PC-3 (cell line): ENCODE results near the gene PCBD1. TPM values are rescaled to one million over a fixed set of nuclear protein-coding genes. Genes with fewer than 3 reads are reported as not detected.
A peak's percentile ranks its signal among the peaks of the same experiment; 100 is the strongest.

ENCODE experiments used
- ATAC-seq: fragments of 200-7000 bp; cut with Tn5 transposase; 2 replicates; pipeline ENCODE4 v1.9.1; 2020; ENCODE audit warnings: mild to moderate bottlenecking, moderate library complexity
- BruUV-seq: library from RNA; stranded (reverse); fragments of 400-500 nt; replicated peaks from 2 replicates; lab custom pipeline; 2021; lab: Mats Ljungman, UMichigan
- CTCF ChIA-PET: fragments of 300-600 bp; sonication (Branson Sonifier 250); formaldehyde crosslinking; loops from one replicate; lab custom pipeline; 2022; ENCODE audit warnings: antibody characterized with exemption; lab: Charles Lee
- POLR2A ChIA-PET: fragments of 300-600 bp; sonication (Branson Sonifier 250); formaldehyde crosslinking; loops from one replicate; lab custom pipeline; 2022; ENCODE audit warnings: antibody characterized with exemption; ENCODE audit not compliant: unreplicated experiment; lab: Charles Lee
- DNase-seq: peaks from one replicate; pipeline ENCODE4 v3.0.0-alpha.2; 2015
- H2AFZ ChIP-seq: fragments of 300-600 bp; sonication (generic); 2 replicates; pipeline ENCODE4 v1.6.0; 2016; ENCODE audit warnings: antibody characterized with exemption, low read length
- H3F3A ChIP-seq: fragments of 300-600 bp; sonication (generic); one replicate; pipeline ENCODE4 v1.6.0; 2017; ENCODE audit warnings: antibody characterized with exemption, low read length, control low read depth, mild to moderate bottlenecking; ENCODE audit not compliant: unreplicated experiment
- H3K27ac ChIP-seq: fragments of 300-600 bp; sonication (generic); 2 replicates; pipeline ENCODE4 v1.5.1; 2016; ENCODE audit warnings: mild to moderate bottlenecking, low read length
- H3K27me3 ChIP-seq: fragments of 300-600 bp; sonication (generic); 2 replicates; pipeline ENCODE4 v1.6.1; 2016; ENCODE audit warnings: low read length, mixed read lengths
- H3K36me3 ChIP-seq: fragments of 300-600 bp; sonication (generic); 2 replicates; pipeline ENCODE4 v1.6.1; 2016; ENCODE audit warnings: low read depth, mixed run types, low read length, mixed read lengths
- H3K4me1 ChIP-seq: fragments of 300-600 bp; sonication (generic); 2 replicates; pipeline ENCODE4 v1.5.1; 2016; ENCODE audit warnings: low read length; ENCODE audit not compliant: insufficient read depth
- H3K4me2 ChIP-seq: fragments of 300-600 bp; sonication (generic); 2 replicates; pipeline ENCODE4 v1.6.0; 2016; ENCODE audit warnings: low read length
- H3K4me3 ChIP-seq: fragments of 300-600 bp; sonication (generic); 2 replicates; pipeline ENCODE4 v1.5.1; 2016; ENCODE audit warnings: mild to moderate bottlenecking, low read length, mixed read lengths
- H3K79me2 ChIP-seq: fragments of 300-600 bp; sonication (generic); 2 replicates; pipeline ENCODE4 v1.6.1; 2017; ENCODE audit warnings: low read length, mixed read lengths
- H3K9ac ChIP-seq: fragments of 300-600 bp; sonication (generic); 2 replicates; pipeline ENCODE4 v1.6.0; 2016; ENCODE audit warnings: mild to moderate bottlenecking, low read length
- H3K9me2 ChIP-seq: fragments of 300-600 bp; sonication (generic); replicated peaks from 2 replicates; pipeline ENCODE4 v1.6.1; 2016; ENCODE audit warnings: mixed run types, low read length, mixed read lengths
- H3K9me3 ChIP-seq: fragments of 300-600 bp; sonication (generic); 2 replicates; pipeline ENCODE4 v1.6.1; 2016; ENCODE audit warnings: low read length, mixed read lengths
- H4K20me1 ChIP-seq: fragments of 300-600 bp; sonication (generic); 2 replicates; pipeline ENCODE4 v1.6.1; 2016; ENCODE audit warnings: low read length, mixed read lengths
- EZH2 ChIP-seq: fragments of 300-600 bp; sonication (generic); IDR thresholded peaks from one replicate; pipeline ENCODE4 v1.6.1; 2017; ENCODE audit warnings: antibody characterized with exemption, mild to moderate bottlenecking, low read length; ENCODE audit not compliant: unreplicated experiment
- EZH2phosphoT487 ChIP-seq: fragments of 300-600 bp; sonication (generic); IDR thresholded peaks from 2 replicates; pipeline ENCODE4 v1.6.1; 2018; ENCODE audit warnings: mild to moderate bottlenecking, antibody characterized with exemption, low read length, borderline replicate concordance
- intact Hi-C: fragments of 100-400 bp; cut with micrococcal nuclease; formaldehyde crosslinking; loops from 2 replicates; pipeline ENCODE4 v1.9.0; 2023
- total RNA-seq: library from RNA; depleted of rRNA; stranded (reverse); fragments of >200 nt; gene quantifications from 2 replicates; pipeline ENCODE4 v1.2.3, GENCODE V29; 2014
- TF ChIP-seq, protein P1 (sequence below): fragments of 300-600 bp; sonication (generic); conservative IDR thresholded peaks from 2 replicates; pipeline ENCODE4 v1.5.1; 2017; ENCODE audit warnings: antibody characterized with exemption, low read depth, mild to moderate bottlenecking, low read length

PCBD1 gene
- total RNA-seq, 1 experiment from 2014 or later = 283 TPM

DNA sequence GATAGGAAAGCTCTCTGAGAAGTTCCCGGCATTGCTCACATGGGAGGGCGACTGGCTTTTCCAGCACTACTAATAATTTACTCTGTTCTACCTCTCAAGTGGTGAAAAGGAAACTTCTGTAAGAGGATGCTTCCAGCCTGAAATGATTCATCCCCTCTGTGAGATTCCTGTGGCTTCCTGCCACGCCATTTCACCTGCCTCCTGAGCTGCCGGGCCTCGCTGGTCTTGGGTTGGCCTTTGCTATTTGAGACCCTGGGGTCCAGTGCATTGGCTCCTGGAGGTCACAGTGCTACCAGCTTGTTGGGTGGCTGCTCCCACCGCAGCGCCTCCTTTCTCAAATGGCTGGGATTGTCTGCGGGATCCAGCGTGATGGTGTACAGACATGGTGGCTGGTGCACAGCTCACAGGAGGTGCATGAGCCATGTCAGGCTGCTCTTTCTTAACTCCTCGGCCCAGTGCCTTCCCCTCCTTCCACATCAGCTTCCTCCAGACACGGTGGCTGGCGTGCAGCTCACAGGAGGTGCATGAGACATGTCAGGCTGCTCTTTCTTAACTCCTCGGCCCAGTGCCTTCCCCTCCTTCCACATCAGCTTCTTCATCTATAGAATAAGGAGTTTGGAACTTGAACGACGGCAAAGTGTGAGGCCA is 42.9 kb upstream of the PCBD1 start:
- Histone ChIP-seq H3K9me3 (no peaks in the 10 kb centered on the region), H2AFZ (peak overlapping the region; percentile 72), H3K9ac (no peak overlapping the region), H3K4me3 (no peak overlapping the region), H3K36me3 (no peaks in the 10 kb centered on the region), H3K27ac (peak overlapping the region; percentile 24), H3K79me2 (no peaks in the 10 kb centered on the region), H3F3A (no peaks in the 10 kb centered on the region), H3K4me1 (peaks cover 15% of the 10 kb centered on the region), H3K4me2 (peak overlapping the region; percentile 56), H4K20me1 (no peaks in the 10 kb centered on the region), H3K27me3 (no peaks in the 10 kb centered on the region), H3K9me2 (no peaks in the 10 kb centered on the region)
- CTCF ChIA-PET = interaction anchor here (0.8 to 1.0 kb wide), 2 partner anchors 10 to 28 kb away, joined by 3 to 4 read pairs; no protein-coding TSS in a partner anchor
- ATAC-seq = peak; percentile 89
- TF ChIP-seq, protein P1, sequence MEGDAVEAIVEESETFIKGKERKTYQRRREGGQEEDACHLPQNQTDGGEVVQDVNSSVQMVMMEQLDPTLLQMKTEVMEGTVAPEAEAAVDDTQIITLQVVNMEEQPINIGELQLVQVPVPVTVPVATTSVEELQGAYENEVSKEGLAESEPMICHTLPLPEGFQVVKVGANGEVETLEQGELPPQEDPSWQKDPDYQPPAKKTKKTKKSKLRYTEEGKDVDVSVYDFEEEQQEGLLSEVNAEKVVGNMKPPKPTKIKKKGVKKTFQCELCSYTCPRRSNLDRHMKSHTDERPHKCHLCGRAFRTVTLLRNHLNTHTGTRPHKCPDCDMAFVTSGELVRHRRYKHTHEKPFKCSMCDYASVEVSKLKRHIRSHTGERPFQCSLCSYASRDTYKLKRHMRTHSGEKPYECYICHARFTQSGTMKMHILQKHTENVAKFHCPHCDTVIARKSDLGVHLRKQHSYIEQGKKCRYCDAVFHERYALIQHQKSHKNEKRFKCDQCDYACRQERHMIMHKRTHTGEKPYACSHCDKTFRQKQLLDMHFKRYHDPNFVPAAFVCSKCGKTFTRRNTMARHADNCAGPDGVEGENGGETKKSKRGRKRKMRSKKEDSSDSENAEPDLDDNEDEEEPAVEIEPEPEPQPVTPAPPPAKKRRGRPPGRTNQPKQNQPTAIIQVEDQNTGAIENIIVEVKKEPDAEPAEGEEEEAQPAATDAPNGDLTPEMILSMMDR = no peak
- TF ChIP-seq EZH2 = no peak
- no peak for TF ChIP-seq EZH2phosphoT487
- POLR2A ChIA-PET = no interaction called here
- BruUV-seq = no TSS peak
- DNase-seq = peak; percentile 94
- intact Hi-C loops = loop anchor here (10.0 kb wide), 1 partner anchor 114 kb away; no protein-coding TSS in a partner anchor

DNA sequence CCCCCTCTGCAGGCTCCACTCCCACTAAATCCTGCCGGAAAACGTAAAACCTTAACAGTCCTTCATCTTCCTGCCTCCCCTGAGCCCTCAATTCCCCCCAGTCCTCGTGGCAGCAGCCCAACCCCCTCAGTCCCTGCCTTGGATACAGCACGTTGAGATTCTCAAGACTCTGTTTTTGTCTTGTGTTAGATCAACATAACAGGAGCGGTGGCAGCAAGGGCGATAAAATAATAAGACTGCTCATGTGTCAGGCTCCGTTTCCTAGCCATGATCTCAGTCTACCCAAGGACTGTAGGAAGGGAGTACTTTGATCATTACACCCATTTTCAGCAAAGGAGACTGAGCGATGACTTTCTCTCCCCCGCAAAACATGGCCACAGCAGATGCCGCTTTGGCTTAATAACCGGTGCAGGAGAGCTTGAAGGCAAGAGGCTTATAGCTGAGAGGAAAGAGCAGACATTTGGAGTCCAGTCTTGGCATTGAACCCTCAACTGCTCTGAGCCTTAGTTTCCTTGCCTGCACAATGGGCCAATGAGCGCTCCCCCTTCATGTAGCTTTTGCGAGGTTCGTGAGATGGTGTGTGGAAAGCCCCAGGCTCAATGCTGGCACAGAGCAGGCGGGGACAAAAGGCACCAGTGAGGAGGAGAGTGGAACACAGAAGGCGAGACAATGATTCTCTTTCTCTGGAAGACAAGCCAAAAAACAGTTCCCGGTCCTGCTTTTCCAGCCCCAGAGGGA is 42.1 kb upstream of the PCBD1 start:
- Histone ChIP-seq H2AFZ (peak overlapping the region; percentile 72), H3K9me2 (no peaks in the 10 kb centered on the region), H3K27me3 (no peaks in the 10 kb centered on the region), H3K4me2 (peak overlapping the region; percentile 56), H3K9ac (no peak overlapping the region), H3K4me3 (no peak overlapping the region), H3K36me3 (no peaks in the 10 kb centered on the region), H3K4me1 (peaks cover 15% of the 10 kb centered on the region), H3F3A (no peaks in the 10 kb centered on the region), H3K27ac (peak overlapping the region; percentile 24), H4K20me1 (no peaks in the 10 kb centered on the region), H3K9me3 (no peaks in the 10 kb centered on the region), H3K79me2 (no peaks in the 10 kb centered on the region)
- DNase-seq (no peak), ATAC-seq (no peak)
- POLR2A ChIA-PET = no interaction called here
- TF ChIP-seq EZH2phosphoT487 (no peak), EZH2 (no peak)
- TF ChIP-seq, protein P1 = no peak
- CTCF ChIA-PET = interaction anchor here (1.0 kb wide), 1 partner anchor 27 kb away, joined by 3 read pairs; no protein-coding TSS in a partner anchor
- no TSS peak for BruUV-seq
- intact Hi-C loops = loop anchor here (10.0 kb wide), 1 partner anchor 114 kb away; no protein-coding TSS in a partner anchor
